ENCODE measurements around the gene IVD. TPM values are rescaled to one million over a fixed set of nuclear protein-coding genes. Genes with fewer than 3 reads are reported as not detected.

IVD gene
- total and polyA plus RNA-seq, 9 of the 15 experiments (the other 6 are each of a cell fraction or from before 2014, with no cell fraction given) = 0.15 to 4.5 (median 2.4) TPM

DNA sequence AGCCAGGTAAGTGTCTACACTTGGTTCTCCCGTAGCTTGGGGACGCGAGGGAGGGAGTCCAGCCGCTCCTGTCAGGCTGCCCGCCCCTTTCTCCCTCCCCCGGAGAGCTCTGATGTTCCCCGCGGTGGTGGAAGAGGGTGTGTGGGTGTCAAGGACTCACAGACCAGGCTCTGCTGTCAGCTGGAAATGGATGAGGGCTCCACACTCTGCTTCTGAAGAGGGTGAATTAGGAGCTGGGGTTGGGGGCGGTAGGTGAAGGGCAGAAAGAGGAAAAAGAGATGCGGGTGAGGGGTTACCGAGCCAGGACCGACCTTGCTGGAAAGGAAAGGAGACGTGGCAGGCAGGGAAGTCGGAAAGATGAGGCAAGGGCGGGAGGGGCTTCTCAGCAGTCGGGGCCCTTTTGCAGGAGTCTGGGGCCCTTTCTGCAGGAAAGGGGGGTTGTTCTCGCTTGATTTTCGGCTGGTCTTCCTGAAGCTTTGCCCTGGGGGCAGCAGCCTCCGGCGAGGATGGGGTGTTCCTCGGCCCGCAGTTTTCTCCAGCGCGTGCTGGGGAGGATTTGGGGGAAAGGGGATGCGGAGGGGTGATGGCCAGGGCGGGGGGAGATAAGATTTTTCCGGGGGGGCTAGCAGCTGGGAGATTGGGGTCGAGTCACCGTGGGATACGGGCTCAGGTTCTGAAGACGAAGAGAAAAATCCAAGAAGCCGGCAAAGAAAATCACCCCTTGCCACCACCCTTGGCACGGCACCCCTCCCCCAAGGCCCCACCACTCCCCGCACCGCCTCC, 34.6 kb downstream of the IVD start (continued):
- TF ChIP-seq, protein P1, sequence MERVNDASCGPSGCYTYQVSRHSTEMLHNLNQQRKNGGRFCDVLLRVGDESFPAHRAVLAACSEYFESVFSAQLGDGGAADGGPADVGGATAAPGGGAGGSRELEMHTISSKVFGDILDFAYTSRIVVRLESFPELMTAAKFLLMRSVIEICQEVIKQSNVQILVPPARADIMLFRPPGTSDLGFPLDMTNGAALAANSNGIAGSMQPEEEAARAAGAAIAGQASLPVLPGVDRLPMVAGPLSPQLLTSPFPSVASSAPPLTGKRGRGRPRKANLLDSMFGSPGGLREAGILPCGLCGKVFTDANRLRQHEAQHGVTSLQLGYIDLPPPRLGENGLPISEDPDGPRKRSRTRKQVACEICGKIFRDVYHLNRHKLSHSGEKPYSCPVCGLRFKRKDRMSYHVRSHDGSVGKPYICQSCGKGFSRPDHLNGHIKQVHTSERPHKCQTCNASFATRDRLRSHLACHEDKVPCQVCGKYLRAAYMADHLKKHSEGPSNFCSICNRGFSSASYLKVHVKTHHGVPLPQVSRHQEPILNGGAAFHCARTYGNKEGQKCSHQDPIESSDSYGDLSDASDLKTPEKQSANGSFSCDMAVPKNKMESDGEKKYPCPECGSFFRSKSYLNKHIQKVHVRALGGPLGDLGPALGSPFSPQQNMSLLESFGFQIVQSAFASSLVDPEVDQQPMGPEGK (CRISPR knock-in tag; IDR thresholded peaks at IDR 0.05; ENCODE audit: borderline replicate concordance) = no peak
- TF ChIP-seq NFIC (IDR thresholded peaks at IDR 0.05) (no peak), BHLHE40 (IDR thresholded peaks at IDR 0.05; ENCODE audit: low read length) (no peak), ZFP36 (IDR thresholded peaks at IDR 0.05; ENCODE audit: low read depth, low read length, partially characterized antibody) (no peak), HLTF (IDR thresholded peaks at IDR 0.05) (no peak), CBFA2T3 (IDR thresholded peaks at IDR 0.05) (no peak), ZNF121 (CRISPR knock-in tag; conservative IDR thresholded peaks at IDR 0.05) (no peak), ZNF174 (CRISPR knock-in tag; IDR thresholded peaks at IDR 0.05) (no peak), POLR3G (IDR thresholded peaks at IDR 0.05; ENCODE audit: extremely low read depth, insufficient read length, insufficient replicate concordance) (no peak), SUPT5H (IDR thresholded peaks at IDR 0.05) (no peak), RBM15 (IDR thresholded peaks at IDR 0.05; ENCODE audit: insufficient read depth, low read length) (no peak), MCM7 (IDR thresholded peaks at IDR 0.05) (no peak), HMG20B (CRISPR knock-in tag; IDR thresholded peaks at IDR 0.05) (no peak), ZSCAN29 (IDR thresholded peaks at IDR 0.05) (no peak), MEIS2 (IDR thresholded peaks at IDR 0.05; ENCODE audit: partially characterized antibody) (peak; percentile 60), HNRNPLL (IDR thresholded peaks at IDR 0.05; ENCODE audit: low read depth, low read length, poor library complexity, severe bottlenecking) (no peak), BRD4 (IDR thresholded peaks at IDR 0.05) (no peak), ZNF124 (CRISPR knock-in tag; IDR thresholded peaks at IDR 0.05) (no peak)
- TF ChIP-seq, protein P2, sequence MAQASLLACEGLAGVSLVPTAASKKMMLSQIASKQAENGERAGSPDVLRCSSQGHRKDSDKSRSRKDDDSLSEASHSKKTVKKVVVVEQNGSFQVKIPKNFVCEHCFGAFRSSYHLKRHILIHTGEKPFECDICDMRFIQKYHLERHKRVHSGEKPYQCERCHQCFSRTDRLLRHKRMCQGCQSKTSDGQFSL (CRISPR knock-in tag; IDR thresholded peaks at IDR 0.05) = no peak
- TF ChIP-seq, protein P2 (tag; IDR thresholded peaks at IDR 0.05) = 0 out of 4 replicates have a peak, but pooled peaks of 1 of the 2 experiments have one; percentile 77
- TF ChIP-seq, protein P3, sequence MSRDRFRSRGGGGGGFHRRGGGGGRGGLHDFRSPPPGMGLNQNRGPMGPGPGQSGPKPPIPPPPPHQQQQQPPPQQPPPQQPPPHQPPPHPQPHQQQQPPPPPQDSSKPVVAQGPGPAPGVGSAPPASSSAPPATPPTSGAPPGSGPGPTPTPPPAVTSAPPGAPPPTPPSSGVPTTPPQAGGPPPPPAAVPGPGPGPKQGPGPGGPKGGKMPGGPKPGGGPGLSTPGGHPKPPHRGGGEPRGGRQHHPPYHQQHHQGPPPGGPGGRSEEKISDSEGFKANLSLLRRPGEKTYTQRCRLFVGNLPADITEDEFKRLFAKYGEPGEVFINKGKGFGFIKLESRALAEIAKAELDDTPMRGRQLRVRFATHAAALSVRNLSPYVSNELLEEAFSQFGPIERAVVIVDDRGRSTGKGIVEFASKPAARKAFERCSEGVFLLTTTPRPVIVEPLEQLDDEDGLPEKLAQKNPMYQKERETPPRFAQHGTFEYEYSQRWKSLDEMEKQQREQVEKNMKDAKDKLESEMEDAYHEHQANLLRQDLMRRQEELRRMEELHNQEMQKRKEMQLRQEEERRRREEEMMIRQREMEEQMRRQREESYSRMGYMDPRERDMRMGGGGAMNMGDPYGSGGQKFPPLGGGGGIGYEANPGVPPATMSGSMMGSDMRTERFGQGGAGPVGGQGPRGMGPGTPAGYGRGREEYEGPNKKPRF (IDR thresholded peaks at IDR 0.05; ENCODE audit: low read depth, low read length) = no peak
- TF ChIP-seq, protein P4, sequence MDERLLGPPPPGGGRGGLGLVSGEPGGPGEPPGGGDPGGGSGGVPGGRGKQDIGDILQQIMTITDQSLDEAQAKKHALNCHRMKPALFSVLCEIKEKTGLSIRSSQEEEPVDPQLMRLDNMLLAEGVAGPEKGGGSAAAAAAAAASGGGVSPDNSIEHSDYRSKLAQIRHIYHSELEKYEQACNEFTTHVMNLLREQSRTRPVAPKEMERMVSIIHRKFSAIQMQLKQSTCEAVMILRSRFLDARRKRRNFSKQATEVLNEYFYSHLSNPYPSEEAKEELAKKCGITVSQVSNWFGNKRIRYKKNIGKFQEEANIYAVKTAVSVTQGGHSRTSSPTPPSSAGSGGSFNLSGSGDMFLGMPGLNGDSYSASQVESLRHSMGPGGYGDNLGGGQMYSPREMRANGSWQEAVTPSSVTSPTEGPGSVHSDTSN (CRISPR knock-in tag; IDR thresholded peaks at IDR 0.05; ENCODE audit: low read depth) = no peak
- TF ChIP-seq, protein P4 (tag; conservative IDR thresholded peaks at IDR 0.05; ENCODE audit: low read depth) = 0 out of 2 replicates have a peak, but pooled peaks have one; percentile 39
